ENCODE data around the gene ACTN3. TPM values are rescaled to one million over a fixed set of nuclear protein-coding genes. Genes with fewer than 3 reads are reported as not detected.
"Not testable (repeated sequence)": the region's sequence is repeated elsewhere in the genome, so short reads cannot be mapped to it uniquely, and the experiment has no call there.

ACTN3 gene
- total and polyA plus RNA-seq, 7 donors: 2.9 to 531 (median 60.2) TPM

GRCh38 chr11:66531841-66532240 lies 14.9 kb upstream of the ACTN3 start:
- peaks cover under 1 to 56% of the 10 kb centered on the region in 2 donors for H3K36me3 ChIP-seq (ENCODE audit: insufficient read depth in 1 of 2, low read depth in 1 of 2)
- intact Hi-C loops (cut with DNase I): no loop called here
- no peak overlapping the region for H3K27ac ChIP-seq
- TF ChIP-seq CTCF (IDR thresholded peaks at IDR 0.05): no peak
- peaks cover 2% of the 10 kb centered on the region for H3K4me1 ChIP-seq
- DNase-seq: no peak
- H3K9me3 ChIP-seq: no peaks in the 10 kb centered on the region
- ATAC-seq: peak in 1 of 4 donors; percentile 8
- no peak overlapping the region for H3K4me3 ChIP-seq
- no peaks in the 10 kb centered on the region for H3K27me3 ChIP-seq (ENCODE audit: insufficient read depth in 3 of 3, low read length in 2 of 3)
- 96 to 99% (median 98%) methylated on average over 10 to 11 of the region's 11 CpGs for WGBS, 3 donors

- peaks cover 2% of the 10 kb centered on the region for H3K4me1 ChIP-seq
- H3K27me3 ChIP-seq (ENCODE audit: insufficient read depth in 3 of 3, low read length in 2 of 3): no peaks in the 10 kb centered on the region
- TF ChIP-seq CTCF (IDR thresholded peaks at IDR 0.05): no peak
- intact Hi-C loops (cut with DNase I): no loop called here
- WGBS, 3 donors: 67 to 88% (median 75%) methylated on average over 6 of the region's 6 CpGs
- peak in 3 of 4 donors; percentile 13 to 57 (median 34) for ATAC-seq
- DNase-seq: no peak
- no peak overlapping the region for H3K4me3 ChIP-seq
- peaks cover 5 to 55% of the 10 kb centered on the region in 2 donors for H3K36me3 ChIP-seq (ENCODE audit: insufficient read depth in 1 of 2, low read depth in 1 of 2)
- no peaks in the 10 kb centered on the region for H3K9me3 ChIP-seq
- no peak overlapping the region for H3K27ac ChIP-seq
Measured at GRCh38 chr11:66532784-66533183, 13.9 kb upstream of the ACTN3 start.

GRCh38 chr11:66539170-66539869 lies 7.4 kb upstream of the ACTN3 start:
- no peak overlapping the region for H3K4me3 ChIP-seq
- peaks cover 10% of the 10 kb centered on the region for H3K4me1 ChIP-seq
- no peak for TF ChIP-seq CTCF (IDR thresholded peaks at IDR 0.05)
- WGBS, 3 donors: 68 to 80% (median 74%) methylated on average over 16 of the region's 16 CpGs
- H3K27ac ChIP-seq: no peak overlapping the region
- intact Hi-C loops (cut with DNase I): no loop called here
- DNase-seq: no peak
- peaks cover 5 to 52% of the 10 kb centered on the region in 2 donors for H3K36me3 ChIP-seq (ENCODE audit: insufficient read depth in 1 of 2, low read depth in 1 of 2)
- H3K9me3 ChIP-seq: no peaks in the 10 kb centered on the region
- H3K27me3 ChIP-seq (ENCODE audit: insufficient read depth in 3 of 3, low read length in 2 of 3): no peaks in the 10 kb centered on the region
- ATAC-seq: peak in 1 of 4 donors; percentile 20

- DNase-seq: no peak
- 83 to 95% (median 89%) methylated on average over 10 of the region's 10 CpGs for WGBS, 3 donors
- intact Hi-C loops (cut with DNase I): no loop called here
- no peak for TF ChIP-seq CTCF (IDR thresholded peaks at IDR 0.05)
- Histone ChIP-seq H3K9me3 (no peaks in the 10 kb centered on the region), H3K27me3 (ENCODE audit: insufficient read depth in 3 of 3, low read length in 2 of 3) (no peaks in the 10 kb centered on the region), H3K27ac (no peak overlapping the region), H3K4me1 (peaks cover 14% of the 10 kb centered on the region), H3K4me3 (no peak overlapping the region), H3K36me3 (ENCODE audit: insufficient read depth in 1 of 2, low read depth in 1 of 2) (peaks cover 5 to 50% of the 10 kb centered on the region in 2 donors)
- no peak for ATAC-seq
Measured at GRCh38 chr11:66539870-66540213, 6.9 kb upstream of the ACTN3 start.

GRCh38 chr11:66540598-66540997 lies 6.1 kb upstream of the ACTN3 start:
- H3K27ac ChIP-seq; intact Hi-C loops (cut with DNase I); H3K27me3 ChIP-seq (ENCODE audit: insufficient read depth in 3 of 3, low read length in 2 of 3); ATAC-seq; DNase-seq; H3K4me3 ChIP-seq; H3K9me3 ChIP-seq: not testable (repeated sequence)
- peaks cover 5 to 43% of the 10 kb centered on the region in 2 donors for H3K36me3 ChIP-seq (ENCODE audit: insufficient read depth in 1 of 2, low read depth in 1 of 2)
- H3K4me1 ChIP-seq: peaks cover 20% of the 10 kb centered on the region
- WGBS, 3 donors: 51 to 78% (median 56%) methylated on average over 6 to 8 of the region's 8 CpGs
